Measurements from ENCODE around the gene BID. TPM values are rescaled to one million over a fixed set of nuclear protein-coding genes. Genes with fewer than 3 reads are reported as not detected.

Gene BID
- total and polyA plus RNA-seq, 10 of the 15 experiments (the other 5 are each of a cell fraction or from before 2014, with no cell fraction given) = 7.9 to 241 (median 136) TPM

DNA sequence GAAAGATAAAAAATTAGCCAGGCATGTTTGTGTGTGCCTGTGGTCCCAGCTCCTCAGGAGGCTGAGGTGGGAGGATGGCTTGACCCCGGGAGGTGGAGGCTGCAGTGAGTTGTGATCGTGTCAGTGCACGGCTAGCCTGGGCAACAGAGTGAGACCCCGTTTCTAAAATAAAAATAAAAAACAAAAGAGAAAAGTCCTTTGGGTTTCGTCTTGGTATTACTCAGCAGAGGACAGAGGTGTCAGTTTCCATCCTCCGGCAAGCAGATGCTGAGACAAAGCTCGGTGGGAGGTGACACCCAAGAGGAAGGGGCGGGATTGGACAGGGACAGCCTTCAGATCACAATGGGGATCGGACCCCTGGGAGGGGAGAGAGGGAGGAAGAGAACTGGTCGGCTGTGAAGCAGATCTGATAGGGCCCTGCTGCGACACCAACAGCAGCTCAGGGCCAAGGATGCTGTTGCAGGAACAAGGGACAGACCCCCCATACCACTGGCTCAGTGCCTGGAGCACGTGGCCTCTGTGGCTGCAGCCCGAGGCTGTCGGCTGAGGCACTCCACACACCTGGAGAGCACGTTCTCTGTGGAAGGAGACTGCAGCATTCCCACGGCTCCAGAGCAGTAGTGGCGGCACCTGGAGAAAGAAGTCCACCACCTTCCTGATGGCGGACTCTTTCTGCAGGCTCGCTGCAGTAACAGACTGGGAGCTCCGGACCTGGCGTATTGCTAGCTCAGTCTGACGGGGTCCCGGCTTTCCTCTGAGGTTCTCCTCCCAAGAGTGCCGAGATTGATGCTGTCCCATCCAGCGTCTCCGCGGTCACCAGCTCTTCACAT, 5.2 kb upstream of the BID start (continued):
- TF ChIP-seq, protein P1, sequence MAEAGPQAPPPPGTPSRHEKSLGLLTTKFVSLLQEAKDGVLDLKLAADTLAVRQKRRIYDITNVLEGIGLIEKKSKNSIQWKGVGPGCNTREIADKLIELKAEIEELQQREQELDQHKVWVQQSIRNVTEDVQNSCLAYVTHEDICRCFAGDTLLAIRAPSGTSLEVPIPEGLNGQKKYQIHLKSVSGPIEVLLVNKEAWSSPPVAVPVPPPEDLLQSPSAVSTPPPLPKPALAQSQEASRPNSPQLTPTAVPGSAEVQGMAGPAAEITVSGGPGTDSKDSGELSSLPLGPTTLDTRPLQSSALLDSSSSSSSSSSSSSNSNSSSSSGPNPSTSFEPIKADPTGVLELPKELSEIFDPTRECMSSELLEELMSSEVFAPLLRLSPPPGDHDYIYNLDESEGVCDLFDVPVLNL (IDR thresholded peaks at IDR 0.05; ENCODE audit: low read depth, low read length) = no peak
- TF ChIP-seq, protein P2, sequence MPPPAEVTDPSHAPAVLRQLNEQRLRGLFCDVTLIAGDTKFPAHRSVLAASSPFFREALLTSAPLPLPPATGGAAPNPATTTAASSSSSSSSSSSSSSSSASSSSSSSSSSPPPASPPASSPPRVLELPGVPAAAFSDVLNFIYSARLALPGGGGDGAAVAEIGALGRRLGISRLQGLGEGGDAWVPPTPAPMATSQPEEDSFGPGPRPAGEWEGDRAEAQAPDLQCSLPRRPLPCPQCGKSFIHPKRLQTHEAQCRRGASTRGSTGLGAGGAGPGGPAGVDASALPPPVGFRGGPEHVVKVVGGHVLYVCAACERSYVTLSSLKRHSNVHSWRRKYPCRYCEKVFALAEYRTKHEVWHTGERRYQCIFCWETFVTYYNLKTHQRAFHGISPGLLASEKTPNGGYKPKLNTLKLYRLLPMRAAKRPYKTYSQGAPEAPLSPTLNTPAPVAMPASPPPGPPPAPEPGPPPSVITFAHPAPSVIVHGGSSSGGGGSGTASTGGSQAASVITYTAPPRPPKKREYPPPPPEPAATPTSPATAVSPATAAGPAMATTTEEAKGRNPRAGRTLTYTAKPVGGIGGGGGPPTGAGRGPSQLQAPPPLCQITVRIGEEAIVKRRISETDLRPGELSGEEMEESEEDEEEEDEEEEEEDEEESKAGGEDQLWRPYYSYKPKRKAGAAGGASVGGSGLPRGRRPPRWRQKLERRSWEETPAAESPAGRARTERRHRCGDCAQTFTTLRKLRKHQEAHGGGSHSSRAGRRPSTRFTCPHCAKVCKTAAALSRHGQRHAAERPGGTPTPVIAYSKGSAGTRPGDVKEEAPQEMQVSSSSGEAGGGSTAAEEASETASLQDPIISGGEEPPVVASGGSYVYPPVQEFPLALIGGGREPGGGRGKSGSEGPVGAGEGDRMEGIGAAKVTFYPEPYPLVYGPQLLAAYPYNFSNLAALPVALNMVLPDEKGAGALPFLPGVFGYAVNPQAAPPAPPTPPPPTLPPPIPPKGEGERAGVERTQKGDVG (CRISPR knock-in tag; IDR thresholded peaks at IDR 0.05) = 0 out of 2 replicates have a peak, but pooled peaks have one; percentile 35
- TF ChIP-seq, protein P3, sequence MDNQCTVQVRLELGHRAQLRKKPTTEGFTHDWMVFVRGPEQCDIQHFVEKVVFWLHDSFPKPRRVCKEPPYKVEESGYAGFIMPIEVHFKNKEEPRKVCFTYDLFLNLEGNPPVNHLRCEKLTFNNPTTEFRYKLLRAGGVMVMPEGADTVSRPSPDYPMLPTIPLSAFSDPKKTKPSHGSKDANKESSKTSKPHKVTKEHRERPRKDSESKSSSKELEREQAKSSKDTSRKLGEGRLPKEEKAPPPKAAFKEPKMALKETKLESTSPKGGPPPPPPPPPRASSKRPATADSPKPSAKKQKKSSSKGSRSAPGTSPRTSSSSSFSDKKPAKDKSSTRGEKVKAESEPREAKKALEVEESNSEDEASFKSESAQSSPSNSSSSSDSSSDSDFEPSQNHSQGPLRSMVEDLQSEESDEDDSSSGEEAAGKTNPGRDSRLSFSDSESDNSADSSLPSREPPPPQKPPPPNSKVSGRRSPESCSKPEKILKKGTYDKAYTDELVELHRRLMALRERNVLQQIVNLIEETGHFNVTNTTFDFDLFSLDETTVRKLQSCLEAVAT (IDR thresholded peaks at IDR 0.05) = peak; percentile 75
- no peak; the same call in 1 of the 2 replicates for TF ChIP-seq PAX5 (IDR thresholded peaks at IDR 0.05; ENCODE audit: borderline replicate concordance, low read depth, low read length)
- TF ChIP-seq PML (IDR thresholded peaks at IDR 0.05; ENCODE audit: low read length) = 0 out of 2 replicates have a peak, but pooled peaks have one; percentile 44
- TF ChIP-seq, protein P4, sequence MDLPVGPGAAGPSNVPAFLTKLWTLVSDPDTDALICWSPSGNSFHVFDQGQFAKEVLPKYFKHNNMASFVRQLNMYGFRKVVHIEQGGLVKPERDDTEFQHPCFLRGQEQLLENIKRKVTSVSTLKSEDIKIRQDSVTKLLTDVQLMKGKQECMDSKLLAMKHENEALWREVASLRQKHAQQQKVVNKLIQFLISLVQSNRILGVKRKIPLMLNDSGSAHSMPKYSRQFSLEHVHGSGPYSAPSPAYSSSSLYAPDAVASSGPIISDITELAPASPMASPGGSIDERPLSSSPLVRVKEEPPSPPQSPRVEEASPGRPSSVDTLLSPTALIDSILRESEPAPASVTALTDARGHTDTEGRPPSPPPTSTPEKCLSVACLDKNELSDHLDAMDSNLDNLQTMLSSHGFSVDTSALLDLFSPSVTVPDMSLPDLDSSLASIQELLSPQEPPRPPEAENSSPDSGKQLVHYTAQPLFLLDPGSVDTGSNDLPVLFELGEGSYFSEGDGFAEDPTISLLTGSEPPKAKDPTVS (IDR thresholded peaks at IDR 0.05; ENCODE audit: low read depth, low read length) = no peak
- peak; percentile 13 to 86; a peak in 3 of 4 replicates for TF ChIP-seq BHLHE40 (IDR thresholded peaks at IDR 0.05; ENCODE audit: borderline replicate concordance in 1 of 2, low read depth in 2 of 2, low read length in 1 of 2)
- no peak for TF ChIP-seq KAT2A (conservative IDR thresholded peaks at IDR 0.05; ENCODE audit: control insufficient read depth, low read depth, low read length)
- no peak for TF ChIP-seq RAD21 (IDR thresholded peaks at IDR 0.05; ENCODE audit: insufficient read depth, low read depth, low read length)
- TF ChIP-seq, protein P5, sequence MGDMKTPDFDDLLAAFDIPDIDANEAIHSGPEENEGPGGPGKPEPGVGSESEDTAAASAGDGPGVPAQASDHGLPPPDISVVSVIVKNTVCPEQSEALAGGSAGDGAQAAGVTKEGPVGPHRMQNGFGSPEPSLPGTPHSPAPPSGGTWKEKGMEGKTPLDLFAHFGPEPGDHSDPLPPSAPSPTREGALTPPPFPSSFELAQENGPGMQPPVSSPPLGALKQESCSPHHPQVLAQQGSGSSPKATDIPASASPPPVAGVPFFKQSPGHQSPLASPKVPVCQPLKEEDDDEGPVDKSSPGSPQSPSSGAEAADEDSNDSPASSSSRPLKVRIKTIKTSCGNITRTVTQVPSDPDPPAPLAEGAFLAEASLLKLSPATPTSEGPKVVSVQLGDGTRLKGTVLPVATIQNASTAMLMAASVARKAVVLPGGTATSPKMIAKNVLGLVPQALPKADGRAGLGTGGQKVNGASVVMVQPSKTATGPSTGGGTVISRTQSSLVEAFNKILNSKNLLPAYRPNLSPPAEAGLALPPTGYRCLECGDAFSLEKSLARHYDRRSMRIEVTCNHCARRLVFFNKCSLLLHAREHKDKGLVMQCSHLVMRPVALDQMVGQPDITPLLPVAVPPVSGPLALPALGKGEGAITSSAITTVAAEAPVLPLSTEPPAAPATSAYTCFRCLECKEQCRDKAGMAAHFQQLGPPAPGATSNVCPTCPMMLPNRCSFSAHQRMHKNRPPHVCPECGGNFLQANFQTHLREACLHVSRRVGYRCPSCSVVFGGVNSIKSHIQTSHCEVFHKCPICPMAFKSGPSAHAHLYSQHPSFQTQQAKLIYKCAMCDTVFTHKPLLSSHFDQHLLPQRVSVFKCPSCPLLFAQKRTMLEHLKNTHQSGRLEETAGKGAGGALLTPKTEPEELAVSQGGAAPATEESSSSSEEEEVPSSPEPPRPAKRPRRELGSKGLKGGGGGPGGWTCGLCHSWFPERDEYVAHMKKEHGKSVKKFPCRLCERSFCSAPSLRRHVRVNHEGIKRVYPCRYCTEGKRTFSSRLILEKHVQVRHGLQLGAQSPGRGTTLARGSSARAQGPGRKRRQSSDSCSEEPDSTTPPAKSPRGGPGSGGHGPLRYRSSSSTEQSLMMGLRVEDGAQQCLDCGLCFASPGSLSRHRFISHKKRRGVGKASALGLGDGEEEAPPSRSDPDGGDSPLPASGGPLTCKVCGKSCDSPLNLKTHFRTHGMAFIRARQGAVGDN (IDR thresholded peaks at IDR 0.05) = peak; percentile 80
- TF ChIP-seq SREBF2 (IDR thresholded peaks at IDR 0.05; ENCODE audit: low read length) = no peak
- peak; percentile 64 for TF ChIP-seq MEF2B (IDR thresholded peaks at IDR 0.05; ENCODE audit: partially characterized antibody, poor library complexity, severe bottlenecking)
- TF ChIP-seq HDAC2 (IDR thresholded peaks at IDR 0.05) = no peak; the same call in 1 of the 2 replicates
- TF ChIP-seq SUZ12 (IDR thresholded peaks at IDR 0.05; ENCODE audit: unreplicated experiment) = no peak
- peak; percentile 56 for TF ChIP-seq KLF5 (IDR thresholded peaks at IDR 0.05; ENCODE audit: partially characterized antibody)
- no peak for TF ChIP-seq RCOR1 (conservative IDR thresholded peaks at IDR 0.05; ENCODE audit: low read depth, low read length)
- TF ChIP-seq SPI1 (IDR thresholded peaks at IDR 0.05; ENCODE audit: borderline replicate concordance, insufficient read depth, low read depth, low read length) = peak; percentile 30; the same call in 1 of the 2 replicates

Data from GM12878 (cell line).